GM12873 (cell line): Measurements from ENCODE around the gene RBX1.

Experiments
- TF ChIP-seq, protein P1 (sequence below): IDR thresholded peaks from 2 replicates; pipeline ENCODE4 v1.5.1; 2012; ENCODE audit warnings: low read depth, mild to moderate bottlenecking, moderate library complexity, low read length, control low read depth; ENCODE audit not compliant: insufficient read depth; ENCODE audit errors: missing control alignments

RBX1 gene

DNA sequence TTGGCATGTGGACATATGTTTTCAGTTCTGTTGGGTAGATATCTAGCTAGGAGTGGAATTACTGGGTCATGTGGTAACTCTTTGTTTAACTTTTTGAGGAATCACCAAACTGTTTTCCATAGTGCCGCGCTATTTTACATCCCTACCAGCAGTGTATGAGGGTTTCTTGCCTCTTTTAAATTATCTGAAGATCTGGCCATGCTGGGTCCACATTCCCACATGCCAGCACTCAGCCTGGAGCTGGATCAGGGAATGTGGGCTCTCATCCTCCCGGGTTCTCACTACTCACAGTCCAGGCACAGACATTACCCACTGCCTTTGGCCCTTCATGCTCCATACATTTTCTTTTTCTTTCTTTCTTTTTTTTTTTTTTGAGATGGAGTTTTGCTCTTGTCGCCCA lies 44.6 kb downstream of the RBX1 start:
- TF ChIP-seq, protein P1, sequence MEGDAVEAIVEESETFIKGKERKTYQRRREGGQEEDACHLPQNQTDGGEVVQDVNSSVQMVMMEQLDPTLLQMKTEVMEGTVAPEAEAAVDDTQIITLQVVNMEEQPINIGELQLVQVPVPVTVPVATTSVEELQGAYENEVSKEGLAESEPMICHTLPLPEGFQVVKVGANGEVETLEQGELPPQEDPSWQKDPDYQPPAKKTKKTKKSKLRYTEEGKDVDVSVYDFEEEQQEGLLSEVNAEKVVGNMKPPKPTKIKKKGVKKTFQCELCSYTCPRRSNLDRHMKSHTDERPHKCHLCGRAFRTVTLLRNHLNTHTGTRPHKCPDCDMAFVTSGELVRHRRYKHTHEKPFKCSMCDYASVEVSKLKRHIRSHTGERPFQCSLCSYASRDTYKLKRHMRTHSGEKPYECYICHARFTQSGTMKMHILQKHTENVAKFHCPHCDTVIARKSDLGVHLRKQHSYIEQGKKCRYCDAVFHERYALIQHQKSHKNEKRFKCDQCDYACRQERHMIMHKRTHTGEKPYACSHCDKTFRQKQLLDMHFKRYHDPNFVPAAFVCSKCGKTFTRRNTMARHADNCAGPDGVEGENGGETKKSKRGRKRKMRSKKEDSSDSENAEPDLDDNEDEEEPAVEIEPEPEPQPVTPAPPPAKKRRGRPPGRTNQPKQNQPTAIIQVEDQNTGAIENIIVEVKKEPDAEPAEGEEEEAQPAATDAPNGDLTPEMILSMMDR, result no peak

GRCh38 chr22:40997520-40997919 lies 46.3 kb downstream of the RBX1 start:
- TF ChIP-seq, protein P1, result no peak

DNA sequence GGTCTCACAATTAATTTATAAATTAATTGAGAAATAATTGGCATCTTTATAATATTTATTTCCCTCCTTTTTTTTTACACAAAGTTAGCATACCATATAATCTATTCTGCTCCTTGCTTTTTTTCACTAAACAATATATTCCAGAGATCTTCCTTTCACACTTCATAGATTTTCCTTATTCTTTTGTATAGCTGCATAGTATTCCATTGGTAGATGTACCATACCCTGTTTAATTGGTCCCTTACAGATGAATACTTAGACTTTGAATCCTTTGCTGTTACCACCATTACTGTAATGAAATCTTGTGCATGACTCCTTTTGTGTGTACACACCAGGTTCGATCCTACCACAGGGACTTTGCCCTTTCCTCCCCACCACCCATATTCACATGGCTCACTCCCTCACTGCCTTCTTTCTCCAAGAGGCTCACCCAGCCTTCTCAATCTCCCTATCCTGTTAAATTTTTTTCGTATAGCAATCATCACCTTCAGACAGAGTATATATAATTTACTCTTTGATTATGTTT lies 48.9 kb downstream of the RBX1 start:
- TF ChIP-seq, protein P1, result no peak

- TF ChIP-seq, protein P1, result no peak
Measured at GRCh38 chr22:41000941-41001721, 50.0 kb downstream of the RBX1 start.

DNA sequence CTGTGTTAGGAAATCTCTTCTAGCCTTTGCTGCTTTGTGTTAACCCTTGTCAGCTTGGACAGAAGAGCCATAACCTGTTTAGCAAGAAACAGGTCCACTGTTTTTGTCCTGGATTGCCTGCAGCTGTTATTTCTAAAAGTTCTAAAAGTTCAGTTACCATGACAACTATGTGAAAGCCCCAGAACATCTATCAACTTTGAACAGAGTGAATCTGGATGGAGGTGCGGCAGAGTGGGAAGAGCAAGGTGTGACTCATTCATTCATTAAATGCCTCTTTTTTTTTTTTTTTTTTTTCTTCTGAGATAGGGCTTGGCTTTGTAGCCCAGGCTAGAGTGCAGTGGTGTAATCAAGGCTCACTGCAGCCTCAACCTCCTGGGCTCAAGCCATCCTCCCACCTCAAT lies 50.5 kb downstream of the RBX1 start:
- TF ChIP-seq, protein P1, result no peak

DNA sequence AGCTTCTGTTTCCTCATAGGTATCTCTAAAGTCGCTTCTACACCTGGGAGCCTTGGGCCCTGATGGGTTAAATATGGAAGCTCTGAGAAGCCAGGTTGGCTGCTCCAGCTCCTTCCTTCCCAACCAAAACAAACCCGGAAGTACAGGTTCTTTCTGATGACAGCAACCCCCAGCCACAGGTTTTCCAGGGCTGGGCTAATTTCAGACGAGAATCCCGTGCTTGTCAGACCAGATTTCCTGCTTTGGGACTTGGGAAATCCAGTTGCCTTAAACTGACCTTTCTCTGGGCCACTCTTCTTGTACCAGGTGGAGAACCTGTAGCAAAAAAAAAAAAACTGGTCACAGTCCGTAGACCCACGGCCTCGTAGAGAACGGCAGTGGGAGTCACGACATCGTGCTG lies 51.9 kb downstream of the RBX1 start:
- TF ChIP-seq, protein P1, result no peak

GRCh38 chr22:41003976-41004375 lies 52.8 kb downstream of the RBX1 start:
- TF ChIP-seq, protein P1, result no peak
